K562 (cell line): ENCODE data around the gene ORMDL3. TPM values are rescaled to one million over a fixed set of nuclear protein-coding genes. Genes with fewer than 3 reads are reported as not detected.

Source experiments
- CHAMP1 ChIP-seq: fragments of 450-650 bp; IDR thresholded peaks from 2 replicates; pipeline ENCODE4 v1.6.1; 2016; ENCODE audit warnings: mild to moderate bottlenecking
- EZH2 ChIP-seq: IDR thresholded peaks from 2 replicates; pipeline ENCODE4 v1.6.1; 2012; ENCODE audit warnings: low read depth, mild to moderate bottlenecking, inconsistent platforms, low read length, borderline replicate concordance
- MAFG ChIP-seq: fragments of 450-650 bp; conservative IDR thresholded peaks from 2 replicates; pipeline ENCODE4 v1.6.1; 2016; ENCODE audit warnings: missing genetic modification characterization, missing compliant biosample characterization
- MBD1 ChIP-seq: fragments of 250-450 bp; sonication (Bioruptor Pico); IDR thresholded peaks from 2 replicates; pipeline ENCODE4 v1.8.0; 2022; ENCODE audit warnings: inconsistent platforms
- REST ChIP-seq, 2 experiments: fragments of 450-650 bp; formaldehyde crosslinking in 1 of 2; IDR thresholded peaks; 2 replicates each; pipeline versions ENCODE4 v1.4.0 to v1.6.1; 2014 to 2020; ENCODE audit warnings: mild to moderate bottlenecking in 2 of 2, borderline replicate concordance in 1 of 2, low read depth in 1 of 2
- TBP ChIP-seq: optimal IDR thresholded peaks from 2 replicates; pipeline ENCODE3; 2011; ENCODE audit warnings: low read depth, low read length, improper control_type of control experiment
- XRCC3 ChIP-seq: fragments of 450-650 bp; IDR thresholded peaks from 2 replicates; pipeline ENCODE4 v1.6.1; 2017; ENCODE audit warnings: mild to moderate bottlenecking, moderate library complexity
- XRCC5 ChIP-seq: fragments of 200-400 bp; formaldehyde crosslinking; IDR thresholded peaks from 2 replicates; pipeline ENCODE4 v1.6.1; 2017; ENCODE audit warnings: low read depth, mild to moderate bottlenecking, low read length
- ZNF175 ChIP-seq: fragments of 200-800 bp; sonication (Bioruptor generic); IDR thresholded peaks from 2 replicates; pipeline ENCODE4 v1.6.1; 2016; ENCODE audit warnings: low read depth, mild to moderate bottlenecking, missing genetic modification characterization, missing compliant biosample characterization
- ZNF408 ChIP-seq: fragments of 250-450 bp; sonication (Bioruptor Pico); IDR thresholded peaks from 2 replicates; pipeline ENCODE4 v1.4.0; 2020; ENCODE audit warnings: low read depth, mild to moderate bottlenecking, moderate library complexity
- polyA plus RNA-seq, 8 experiments: library from polyadenylated mRNA; depleted of rRNA in 4 of 8; stranded (reverse) in 5 of 8; unstranded in 3 of 8; fragments of >200 nt; fragmentation: Nextera tagmentation in 2 of 8; fragmentation: Illumina TruSeq in 1 of 8; extraction: Ambion mirVana in 2 of 8; extraction: Trizol in 1 of 8; gene quantifications; 2 replicates each; pipeline versions ENCODE4 v1.2.1 to v1.2.3, GENCODE V29; 2011 to 2014; ENCODE audit warnings: inconsistent platforms in 1 of 8, missing spikeins in 1 of 8
- total RNA-seq, 7 experiments: library from RNA; depleted of rRNA in 6 of 7; stranded (reverse); fragments of >200 nt in 6 of 7; fragmentation: Illumina TruSeq in 2 of 7; extraction: Trizol in 2 of 7; gene quantifications; 2 replicates each; pipeline versions ENCODE4 v1.2.1 to v1.2.3, GENCODE V29; 2011 to 2021; ENCODE audit warnings: low replicate concordance in 1 of 7

The ORMDL3 gene
- total and polyA plus RNA-seq, 9 of the 15 experiments (the other 6 are each of a cell fraction or from before 2014, with no cell fraction given) = 2.7 to 57.4 (median 27.1) TPM

GRCh38 chr17:39939588-39940419 lies 12.4 kb upstream of the ORMDL3 start (continued):
- TF ChIP-seq MBD1 = no peak
- no peak for TF ChIP-seq CHAMP1
- no peak for TF ChIP-seq EZH2
- peak; percentile 40; the same call in 1 of the 2 replicates for TF ChIP-seq REST (IDR thresholded peaks at IDR 0.05; ENCODE audit: borderline replicate concordance)
- no peak for TF ChIP-seq REST (CRISPR knock-in tag; IDR thresholded peaks at IDR 0.05; ENCODE audit: low read depth)
- TF ChIP-seq TBP = no peak
- no peak for TF ChIP-seq ZNF408 (CRISPR knock-in tag)
- 0 out of 2 replicates have a peak, but pooled peaks have one; percentile 34 for TF ChIP-seq XRCC5
- TF ChIP-seq MAFG = peak; percentile 71
- no peak for TF ChIP-seq ZNF175 (CRISPR knock-in tag)
- TF ChIP-seq XRCC3 = no peak
